Activated CD4-positive, alpha-beta T cell treated with anti-CD3 and anti-CD28 coated beads, Interleukin-2, amount 50 U/mL, for 4 hours (primary cell): ENCODE results near the gene TTLL3.

Experiments
- DNase-seq, 2 experiments: peaks; one replicate each; pipeline ENCODE4 v3.0.0-alpha.2; 2020

TTLL3 gene

GRCh38 chr3:9781978-9782603 lies 28.0 kb upstream of the TTLL3 start:
- DNase-seq = no peak

GRCh38 chr3:9782770-9783169 lies 27.3 kb upstream of the TTLL3 start:
- DNase-seq = no peak

- no peak for DNase-seq
Observed at GRCh38 chr3:9783954-9784353, 26.1 kb upstream of the TTLL3 start.

- no peak for DNase-seq
Observed at GRCh38 chr3:9784965-9785364, 25.1 kb upstream of the TTLL3 start.

- no peak for DNase-seq
Observed at GRCh38 chr3:9785602-9786001, 24.5 kb upstream of the TTLL3 start.

- DNase-seq = no peak
Observed at GRCh38 chr3:9786209-9786739, 23.8 kb upstream of the TTLL3 start.

GRCh38 chr3:9786825-9787669 lies 23.0 kb upstream of the TTLL3 start:
- DNase-seq = no peak

GRCh38 chr3:9787714-9788113 lies 22.3 kb upstream of the TTLL3 start:
- no peak for DNase-seq

- no peak for DNase-seq
Observed at GRCh38 chr3:9791127-9791526, 18.9 kb upstream of the TTLL3 start.

GRCh38 chr3:9791790-9792404 lies 18.2 kb upstream of the TTLL3 start:
- DNase-seq = no peak

GRCh38 chr3:9792405-9793160 lies 17.5 kb upstream of the TTLL3 start, which contains the start of the genes ARPC4 and TADA3:
Gene ARPC4 (plus strand): TSS chr3:9793082. CDS start chr3:9793122, 40 bp downstream.
Gene TADA3 (minus strand): TSS chr3:9792473. CDS start chr3:9791466, 1,007 bp downstream.
- DNase-seq = peak; percentile 88 to 89

- no peak for DNase-seq
Observed at GRCh38 chr3:9793161-9793781, 16.8 kb upstream of the TTLL3 start.

- DNase-seq = no peak
Observed at GRCh38 chr3:9794400-9794799, 15.7 kb upstream of the TTLL3 start.

GRCh38 chr3:9795207-9795606 lies 14.9 kb upstream of the TTLL3 start:
- DNase-seq = no peak

- DNase-seq = no peak
Observed at GRCh38 chr3:9797196-9797945, 12.7 kb upstream of the TTLL3 start.

- no peak for DNase-seq
Observed at GRCh38 chr3:9800529-9800928, 9.5 kb upstream of the TTLL3 start.

GRCh38 chr3:9803494-9803893 lies 6.6 kb upstream of the TTLL3 start:
- DNase-seq = no peak

GRCh38 chr3:9804996-9805395 lies 5.1 kb upstream of the TTLL3 start:
- no peak for DNase-seq

GRCh38 chr3:9806137-9806536 lies 3.9 kb upstream of the TTLL3 start:
- DNase-seq = no peak

GRCh38 chr3:9806688-9807589 lies 3.1 kb upstream of the TTLL3 start:
- no peak for DNase-seq

GRCh38 chr3:9807981-9808344 lies 2.1 kb upstream of the TTLL3 start:
- DNase-seq = no peak
